Measurements from ENCODE around the gene CDKL1.

GRCh38 chr14:50357753-50358395 is 38.8 kb downstream of the CDKL1 start:
- TF ChIP-seq POLR2A (IDR thresholded peaks at IDR 0.05; ENCODE audit: low read depth, low read length) (no peak), TAF1 (IDR thresholded peaks at IDR 0.05; ENCODE audit: low read depth, low read length) (no peak), POLR2AphosphoS5 (IDR thresholded peaks at IDR 0.05; ENCODE audit: low read depth, low read length) (no peak)

All from GM12891 (cell line).